ENCODE data around the gene LYRM9.

DNA sequence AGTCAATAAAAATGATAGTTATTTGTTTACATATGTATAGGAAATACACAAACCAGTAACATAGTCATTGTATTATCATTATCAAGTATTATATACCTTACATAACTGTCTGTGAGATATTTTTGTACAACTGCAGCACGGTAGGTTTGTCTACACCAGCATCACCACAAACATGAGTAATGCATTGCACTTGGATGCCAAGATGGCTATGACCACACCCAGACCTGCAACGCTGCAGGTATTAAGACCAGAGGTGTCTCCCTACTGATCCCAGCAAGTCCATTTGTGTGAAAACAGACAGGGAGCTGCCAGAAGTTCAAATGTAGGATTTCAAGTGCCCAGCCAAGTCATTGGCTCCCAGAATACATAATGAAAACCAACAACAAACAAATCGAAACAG is 58.6 kb downstream of the LYRM9 start:
- TF ChIP-seq, protein P1, sequence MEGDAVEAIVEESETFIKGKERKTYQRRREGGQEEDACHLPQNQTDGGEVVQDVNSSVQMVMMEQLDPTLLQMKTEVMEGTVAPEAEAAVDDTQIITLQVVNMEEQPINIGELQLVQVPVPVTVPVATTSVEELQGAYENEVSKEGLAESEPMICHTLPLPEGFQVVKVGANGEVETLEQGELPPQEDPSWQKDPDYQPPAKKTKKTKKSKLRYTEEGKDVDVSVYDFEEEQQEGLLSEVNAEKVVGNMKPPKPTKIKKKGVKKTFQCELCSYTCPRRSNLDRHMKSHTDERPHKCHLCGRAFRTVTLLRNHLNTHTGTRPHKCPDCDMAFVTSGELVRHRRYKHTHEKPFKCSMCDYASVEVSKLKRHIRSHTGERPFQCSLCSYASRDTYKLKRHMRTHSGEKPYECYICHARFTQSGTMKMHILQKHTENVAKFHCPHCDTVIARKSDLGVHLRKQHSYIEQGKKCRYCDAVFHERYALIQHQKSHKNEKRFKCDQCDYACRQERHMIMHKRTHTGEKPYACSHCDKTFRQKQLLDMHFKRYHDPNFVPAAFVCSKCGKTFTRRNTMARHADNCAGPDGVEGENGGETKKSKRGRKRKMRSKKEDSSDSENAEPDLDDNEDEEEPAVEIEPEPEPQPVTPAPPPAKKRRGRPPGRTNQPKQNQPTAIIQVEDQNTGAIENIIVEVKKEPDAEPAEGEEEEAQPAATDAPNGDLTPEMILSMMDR (IDR thresholded peaks at IDR 0.05; ENCODE audit: insufficient read depth, low read length, poor library complexity, severe bottlenecking): no peak
- TF ChIP-seq EZH2phosphoT487 (conservative IDR thresholded peaks at IDR 0.05; ENCODE audit: low read length): no peak
